Neutrophil (primary cell): ENCODE measurements around the gene PAK2.
"Not testable (repeated sequence)": the region's sequence is repeated elsewhere in the genome, so short reads cannot be mapped to it uniquely, and the experiment has no call there.

Experiments
- H3K27ac ChIP-seq: fragments of 200-600 bp; sonication (generic); 2 replicates; pipeline ENCODE4 v1.5.1; 2016; ENCODE audit warnings: mild to moderate bottlenecking, moderate library complexity
- H3K27me3 ChIP-seq: fragments of 200-600 bp; sonication (generic); 2 replicates; pipeline ENCODE4 v1.6.0; 2016; ENCODE audit warnings: mild to moderate bottlenecking
- H3K36me3 ChIP-seq: fragments of 200-600 bp; sonication (generic); 2 replicates; pipeline ENCODE4 v1.5.1; 2017
- H3K4me1 ChIP-seq, 2 experiments: fragments of 200-600 bp in 1 of 2; sonication (generic) in 1 of 2; 1 replicate in 1 of 2; 2 replicates in 1 of 2; pipeline versions ENCODE4 v1.5.1 to v1.6.1; 2013 to 2016; ENCODE audit warnings: low read depth in 1 of 2, low read length in 1 of 2, mild to moderate bottlenecking in 1 of 2, moderate library complexity in 1 of 2; ENCODE audit not compliant: control insufficient read depth in 1 of 2, insufficient read depth in 1 of 2
- H3K4me3 ChIP-seq, 2 experiments: fragments of 200-600 bp in 1 of 2; sonication (generic) in 1 of 2; 1 replicate in 1 of 2; 2 replicates in 1 of 2; pipeline ENCODE4 v1.5.1; 2013 to 2016; ENCODE audit warnings: low read depth in 1 of 2, low read length in 1 of 2, mild to moderate bottlenecking in 1 of 2, moderate library complexity in 1 of 2
- H3K9me3 ChIP-seq: fragments of 200-600 bp; sonication (generic); 2 replicates; pipeline ENCODE4 v1.5.1; 2016
- TF ChIP-seq, protein P1 (sequence below): fragments of 200-600 bp; sonication (generic); IDR thresholded peaks from 2 replicates; pipeline ENCODE4 v1.5.1; 2016; ENCODE audit warnings: antibody characterized with exemption

Gene PAK2

DNA sequence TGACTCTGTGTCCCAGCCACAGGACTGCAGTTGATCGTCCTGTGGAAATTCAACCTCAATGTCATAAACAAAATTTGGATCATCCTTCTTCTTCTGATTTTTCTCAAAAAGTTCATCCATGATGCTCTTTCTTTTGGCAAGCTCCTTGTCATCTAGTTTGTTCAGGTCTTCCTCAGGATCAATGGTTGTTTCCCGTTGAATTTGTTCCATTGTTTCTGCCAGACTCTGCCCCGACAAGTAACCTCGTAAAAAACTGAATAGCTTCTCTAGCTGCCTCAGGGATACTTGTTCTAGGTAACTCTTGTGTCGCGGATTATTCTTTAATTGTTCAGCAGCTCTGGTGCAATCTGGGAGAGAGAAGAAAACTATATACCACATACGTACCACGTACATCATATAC is 32.1 kb upstream of the PAK2 start:
- peaks cover 10% of the 10 kb centered on the region for H3K36me3 ChIP-seq
- H3K27ac ChIP-seq: no peak overlapping the region
- TF ChIP-seq, protein P1, sequence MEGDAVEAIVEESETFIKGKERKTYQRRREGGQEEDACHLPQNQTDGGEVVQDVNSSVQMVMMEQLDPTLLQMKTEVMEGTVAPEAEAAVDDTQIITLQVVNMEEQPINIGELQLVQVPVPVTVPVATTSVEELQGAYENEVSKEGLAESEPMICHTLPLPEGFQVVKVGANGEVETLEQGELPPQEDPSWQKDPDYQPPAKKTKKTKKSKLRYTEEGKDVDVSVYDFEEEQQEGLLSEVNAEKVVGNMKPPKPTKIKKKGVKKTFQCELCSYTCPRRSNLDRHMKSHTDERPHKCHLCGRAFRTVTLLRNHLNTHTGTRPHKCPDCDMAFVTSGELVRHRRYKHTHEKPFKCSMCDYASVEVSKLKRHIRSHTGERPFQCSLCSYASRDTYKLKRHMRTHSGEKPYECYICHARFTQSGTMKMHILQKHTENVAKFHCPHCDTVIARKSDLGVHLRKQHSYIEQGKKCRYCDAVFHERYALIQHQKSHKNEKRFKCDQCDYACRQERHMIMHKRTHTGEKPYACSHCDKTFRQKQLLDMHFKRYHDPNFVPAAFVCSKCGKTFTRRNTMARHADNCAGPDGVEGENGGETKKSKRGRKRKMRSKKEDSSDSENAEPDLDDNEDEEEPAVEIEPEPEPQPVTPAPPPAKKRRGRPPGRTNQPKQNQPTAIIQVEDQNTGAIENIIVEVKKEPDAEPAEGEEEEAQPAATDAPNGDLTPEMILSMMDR: no peak

DNA sequence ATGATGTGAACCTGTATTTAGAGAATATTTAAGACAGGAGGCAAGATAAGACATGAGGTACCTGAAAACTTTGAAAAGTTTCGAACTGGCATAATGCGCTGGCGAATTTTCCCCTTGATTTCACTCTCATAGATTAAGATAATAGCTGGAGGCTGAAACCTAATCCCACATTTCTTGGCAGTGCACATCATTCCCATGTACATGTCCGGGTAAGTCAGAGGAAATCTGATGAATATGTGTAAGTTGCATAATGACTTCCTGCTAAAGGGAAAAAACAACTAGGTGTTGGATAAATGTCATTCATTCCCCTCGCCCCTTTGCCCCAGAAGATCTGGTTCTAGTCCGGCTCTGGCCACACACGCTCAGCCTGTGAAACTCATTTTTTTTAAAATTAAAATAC is 31.2 kb upstream of the PAK2 start:
- TF ChIP-seq, protein P1: no peak
- no peak overlapping the region for H3K27ac ChIP-seq
- H3K36me3 ChIP-seq: peaks cover 10% of the 10 kb centered on the region
- H3K4me1 ChIP-seq: peaks cover 45 to 51% of the 10 kb centered on the region in 2 experiments
- H3K27me3 ChIP-seq: no peaks in the 10 kb centered on the region
- H3K9me3 ChIP-seq: no peaks in the 10 kb centered on the region
- H3K4me3 ChIP-seq: no peak overlapping the region

More for the DNA sequence above, 32.1 kb upstream of the PAK2 start:
- Histone ChIP-seq H3K4me1 (peaks cover 40 to 43% of the 10 kb centered on the region in 2 experiments), H3K9me3 (no peaks in the 10 kb centered on the region), H3K27me3 (no peaks in the 10 kb centered on the region), H3K4me3 (no peak overlapping the region)

DNA sequence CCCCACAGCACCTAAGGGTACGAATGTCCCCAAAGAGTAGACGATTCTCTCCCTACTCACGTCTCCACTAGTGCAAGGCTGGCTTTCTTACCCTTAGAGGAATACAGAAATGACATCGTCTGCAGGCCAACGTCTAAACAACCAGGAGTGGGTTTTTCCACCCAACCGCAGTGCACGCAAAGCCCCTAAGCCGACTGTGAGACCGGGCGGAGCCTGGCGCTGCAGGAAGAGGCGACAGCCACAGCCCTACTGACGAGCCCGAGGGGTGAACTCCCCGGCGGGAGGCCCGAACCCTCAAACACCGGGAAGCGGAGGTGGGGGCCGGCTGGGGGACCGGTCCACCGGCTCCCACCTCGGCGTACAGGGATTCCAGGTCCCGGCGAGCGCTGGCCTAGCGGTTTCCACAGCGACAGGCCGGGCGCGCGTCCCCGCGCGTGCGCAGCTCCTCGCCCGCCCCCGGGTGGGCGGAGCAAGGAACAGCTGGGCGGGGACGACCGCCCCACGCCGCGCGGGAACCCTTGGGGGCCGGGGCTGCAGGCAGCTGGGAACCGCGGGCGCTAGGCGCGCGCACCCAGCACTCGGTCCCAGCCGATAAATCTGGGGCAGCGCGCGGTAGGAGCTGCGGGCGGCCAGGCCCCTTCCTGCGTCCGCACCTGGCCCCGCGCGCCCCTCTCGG is 27.7 kb upstream of the PAK2 start, which contains the start of the genes CEP19 and PIGX:
Gene CEP19, minus strand, starts transcription at position 413 of the 676 bp plus-strand sequence. CDS start 3,593 bp downstream, outside the sequence.
Gene PIGX, plus strand, starts transcription at position 540 of the 676 bp plus-strand sequence.
- TF ChIP-seq, protein P1: peak; percentile 58
- no peaks in the 10 kb centered on the region for H3K27me3 ChIP-seq
- H3K27ac ChIP-seq: peak within 1 kb of the TSS; percentile 96
- H3K4me1 ChIP-seq: peaks cover 42 to 49% of the 10 kb centered on the region in 2 experiments
- peak within 1 kb of the TSS; percentile 82 to 90 for H3K4me3 ChIP-seq
- H3K36me3 ChIP-seq: peaks cover 10% of the 10 kb centered on the region
- H3K9me3 ChIP-seq: no peaks in the 10 kb centered on the region

DNA sequence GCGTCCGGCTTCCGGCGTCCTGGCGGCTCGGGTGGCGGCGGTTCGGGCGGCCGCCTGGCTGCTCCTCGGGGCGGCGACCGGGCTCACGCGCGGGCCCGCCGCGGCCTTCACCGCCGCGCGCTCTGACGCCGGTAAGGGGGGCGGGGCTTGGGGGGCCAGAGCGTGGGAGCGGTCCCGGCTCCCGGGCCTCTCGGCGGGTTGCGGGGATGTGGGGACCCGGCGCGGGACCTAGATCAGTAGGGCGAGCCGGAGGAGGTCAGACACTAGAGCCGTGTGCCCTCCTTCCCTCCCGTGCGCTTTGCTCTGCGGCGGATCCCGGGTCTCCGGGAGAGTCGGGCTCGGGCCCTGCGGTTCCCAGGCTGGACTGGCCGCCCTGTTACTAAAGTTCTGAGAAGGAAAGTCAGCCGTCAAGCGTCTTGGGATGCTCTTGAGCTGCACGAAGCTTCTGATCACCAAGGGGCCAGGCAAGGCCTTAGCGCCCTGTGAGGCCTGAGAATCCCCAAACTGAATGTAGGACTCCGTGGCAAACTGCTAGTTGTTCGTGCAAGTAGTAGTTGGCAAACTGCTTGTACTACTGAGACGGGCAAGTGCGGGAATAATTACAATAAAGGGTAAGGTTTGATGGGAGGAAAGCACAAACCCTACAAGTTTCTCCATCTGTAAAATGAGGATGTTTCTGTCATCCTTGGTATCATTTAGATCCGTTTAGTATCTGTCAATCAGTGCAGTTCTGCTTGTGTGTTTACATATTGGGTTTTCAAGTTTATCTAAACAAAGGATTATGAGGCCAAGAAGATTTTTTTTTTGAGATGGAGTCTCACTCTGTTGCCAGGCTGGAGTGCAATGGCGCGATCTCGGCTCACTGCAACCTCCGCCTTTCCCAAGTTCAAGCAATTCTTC is 26.9 kb upstream of the PAK2 start:
- Histone ChIP-seq H3K4me3 (peak overlapping the region; percentile 82 to 90), H3K9me3 (no peaks in the 10 kb centered on the region)

DNA sequence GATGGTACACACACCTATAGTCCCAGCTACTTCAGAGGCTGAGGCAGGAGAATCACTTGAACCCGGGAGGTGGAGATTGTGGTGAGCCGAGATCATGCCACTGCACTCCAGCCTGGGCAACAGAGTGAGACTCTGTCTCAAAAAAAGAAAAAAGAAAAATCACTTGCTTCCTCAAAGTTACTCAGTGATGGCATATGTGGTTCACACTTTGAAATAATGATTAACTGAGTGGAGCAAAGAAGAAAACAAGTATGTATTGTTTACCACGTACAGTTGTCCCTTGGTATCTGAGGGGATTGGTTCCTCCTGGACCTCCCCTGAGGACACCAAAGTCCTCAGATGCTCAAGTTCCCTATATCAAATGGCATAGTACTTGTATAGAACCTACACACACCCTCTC is 22.5 kb upstream of the PAK2 start:
- not testable (repeated sequence) for H3K9me3 ChIP-seq, H3K27me3 ChIP-seq, H3K4me3 ChIP-seq
- Histone ChIP-seq H3K27ac (peak overlapping the region; percentile 12), H3K36me3 (peaks cover 11% of the 10 kb centered on the region), H3K4me1 (peaks cover 13 to 16% of the 10 kb centered on the region in 2 experiments)

More for the DNA sequence above, 26.9 kb upstream of the PAK2 start:
- peaks cover 3% of the 10 kb centered on the region for H3K36me3 ChIP-seq
- TF ChIP-seq, protein P1: no peak
- H3K27me3 ChIP-seq: no peaks in the 10 kb centered on the region
- H3K27ac ChIP-seq: peak overlapping the region; percentile 96
- peaks cover 41 to 49% of the 10 kb centered on the region in 2 experiments for H3K4me1 ChIP-seq
